Cardiac fibroblast (primary cell): ENCODE results near the gene NKD1.

ENCODE experiments used
- DNase-seq, 2 donors: peaks; one replicate each; pipeline versions ENCODE4 v3.0.0 to v3.0.0-alpha.2; 2010; ENCODE audit warnings: low read depth in 2 of 2
- H3K4me3 ChIP-seq, 2 donors: replicated peaks in 1 of 2; 1 replicate in 1 of 2; 2 replicates in 1 of 2; pipeline ENCODE4 v1.5.1; 2011; ENCODE audit warnings: low read depth in 2 of 2, low read length in 2 of 2, mild to moderate bottlenecking in 2 of 2, moderate library complexity in 1 of 2
- TF ChIP-seq, protein P1 (sequence below): IDR thresholded peaks from one replicate; pipeline ENCODE4 v1.5.1; 2011; ENCODE audit warnings: low read depth, mild to moderate bottlenecking, low read length, inconsistent platforms

NKD1 gene

DNA sequence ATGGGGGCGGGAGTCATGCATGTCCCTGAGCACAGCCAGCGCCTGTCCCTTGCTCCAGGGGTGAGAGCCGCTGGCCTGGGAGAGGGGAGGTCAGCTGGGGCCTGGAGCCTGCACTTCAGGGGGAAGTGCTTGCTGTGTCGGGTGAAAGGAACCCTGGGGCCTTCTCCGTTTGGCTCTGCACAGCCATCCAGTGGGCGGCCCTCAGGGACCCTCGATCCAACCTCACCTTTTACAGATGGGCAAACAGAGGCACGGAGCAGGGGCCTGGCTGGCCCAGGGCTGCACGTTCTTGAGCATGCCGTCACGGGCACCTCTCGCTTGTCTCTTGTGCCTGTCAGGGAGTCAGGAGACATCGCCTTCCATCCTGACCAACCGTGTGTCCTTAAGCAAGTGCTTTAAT lies 131.1 kb downstream of the NKD1 start:
- TF ChIP-seq, protein P1, sequence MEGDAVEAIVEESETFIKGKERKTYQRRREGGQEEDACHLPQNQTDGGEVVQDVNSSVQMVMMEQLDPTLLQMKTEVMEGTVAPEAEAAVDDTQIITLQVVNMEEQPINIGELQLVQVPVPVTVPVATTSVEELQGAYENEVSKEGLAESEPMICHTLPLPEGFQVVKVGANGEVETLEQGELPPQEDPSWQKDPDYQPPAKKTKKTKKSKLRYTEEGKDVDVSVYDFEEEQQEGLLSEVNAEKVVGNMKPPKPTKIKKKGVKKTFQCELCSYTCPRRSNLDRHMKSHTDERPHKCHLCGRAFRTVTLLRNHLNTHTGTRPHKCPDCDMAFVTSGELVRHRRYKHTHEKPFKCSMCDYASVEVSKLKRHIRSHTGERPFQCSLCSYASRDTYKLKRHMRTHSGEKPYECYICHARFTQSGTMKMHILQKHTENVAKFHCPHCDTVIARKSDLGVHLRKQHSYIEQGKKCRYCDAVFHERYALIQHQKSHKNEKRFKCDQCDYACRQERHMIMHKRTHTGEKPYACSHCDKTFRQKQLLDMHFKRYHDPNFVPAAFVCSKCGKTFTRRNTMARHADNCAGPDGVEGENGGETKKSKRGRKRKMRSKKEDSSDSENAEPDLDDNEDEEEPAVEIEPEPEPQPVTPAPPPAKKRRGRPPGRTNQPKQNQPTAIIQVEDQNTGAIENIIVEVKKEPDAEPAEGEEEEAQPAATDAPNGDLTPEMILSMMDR: no peak
- H3K4me3 ChIP-seq: no peak overlapping the region
- DNase-seq: no peak

DNA sequence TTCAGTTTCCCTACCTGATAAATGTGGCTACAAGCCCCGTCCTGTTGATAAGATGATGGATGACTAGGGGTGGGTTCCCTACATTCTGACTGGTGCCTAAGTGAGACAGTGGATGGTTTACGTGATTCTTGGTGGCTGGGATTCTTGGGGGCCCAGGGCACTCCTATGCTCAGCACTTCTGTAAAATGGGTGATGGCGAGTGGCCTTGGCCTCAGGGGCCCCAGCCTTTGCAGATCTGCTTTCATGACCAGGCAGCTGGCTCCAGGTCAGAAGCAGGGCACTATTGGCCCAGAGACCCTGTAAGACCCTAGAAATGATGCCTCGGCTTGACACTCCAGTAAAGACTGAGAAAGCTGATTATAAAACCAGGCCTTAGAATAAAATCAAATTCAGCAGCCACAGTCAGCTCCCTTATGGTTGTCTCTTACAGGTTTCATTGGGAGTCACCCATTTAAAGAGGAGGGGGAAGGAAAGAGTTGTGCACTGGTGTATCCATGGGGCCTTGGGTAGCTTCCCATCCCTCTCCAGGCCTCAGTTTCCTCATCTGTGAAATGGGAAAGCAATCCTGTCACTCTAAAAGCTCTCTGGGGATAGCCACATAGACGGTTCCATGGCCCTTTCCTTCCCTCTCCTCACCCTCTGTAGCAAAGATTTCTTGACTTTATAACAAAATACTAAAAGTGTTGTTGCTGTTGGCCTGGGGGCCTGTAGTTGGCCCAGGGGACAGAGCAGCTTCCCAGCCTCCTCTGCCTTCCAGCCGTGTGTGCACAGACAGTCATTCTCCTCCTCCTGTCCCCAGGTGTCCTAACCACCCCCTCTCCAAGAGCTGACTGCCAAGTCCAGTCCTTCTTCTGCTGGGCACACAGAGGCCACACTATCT lies 131.7 kb downstream of the NKD1 start:
- TF ChIP-seq, protein P1: no peak
- H3K4me3 ChIP-seq: no peak overlapping the region
- no peak for DNase-seq

DNA sequence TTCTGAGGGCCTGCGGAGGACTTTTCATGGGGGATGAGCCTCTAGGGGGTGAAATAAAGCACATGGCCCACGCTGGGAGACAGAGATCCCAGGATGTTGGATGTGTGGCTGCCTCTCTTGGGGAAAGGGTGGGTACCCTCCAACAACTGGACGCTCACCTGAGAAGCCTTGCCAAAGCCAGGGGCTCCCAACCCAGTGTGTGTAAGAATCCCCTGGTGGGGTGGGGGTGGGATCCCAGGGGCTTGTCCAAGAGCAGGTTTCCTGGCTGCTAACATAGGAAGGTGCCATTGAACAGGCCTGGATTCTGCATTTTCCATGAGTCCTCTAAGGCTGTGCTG lies 132.3 kb downstream of the NKD1 start:
- no peak overlapping the region for H3K4me3 ChIP-seq
- DNase-seq: no peak
- TF ChIP-seq, protein P1: no peak

DNA sequence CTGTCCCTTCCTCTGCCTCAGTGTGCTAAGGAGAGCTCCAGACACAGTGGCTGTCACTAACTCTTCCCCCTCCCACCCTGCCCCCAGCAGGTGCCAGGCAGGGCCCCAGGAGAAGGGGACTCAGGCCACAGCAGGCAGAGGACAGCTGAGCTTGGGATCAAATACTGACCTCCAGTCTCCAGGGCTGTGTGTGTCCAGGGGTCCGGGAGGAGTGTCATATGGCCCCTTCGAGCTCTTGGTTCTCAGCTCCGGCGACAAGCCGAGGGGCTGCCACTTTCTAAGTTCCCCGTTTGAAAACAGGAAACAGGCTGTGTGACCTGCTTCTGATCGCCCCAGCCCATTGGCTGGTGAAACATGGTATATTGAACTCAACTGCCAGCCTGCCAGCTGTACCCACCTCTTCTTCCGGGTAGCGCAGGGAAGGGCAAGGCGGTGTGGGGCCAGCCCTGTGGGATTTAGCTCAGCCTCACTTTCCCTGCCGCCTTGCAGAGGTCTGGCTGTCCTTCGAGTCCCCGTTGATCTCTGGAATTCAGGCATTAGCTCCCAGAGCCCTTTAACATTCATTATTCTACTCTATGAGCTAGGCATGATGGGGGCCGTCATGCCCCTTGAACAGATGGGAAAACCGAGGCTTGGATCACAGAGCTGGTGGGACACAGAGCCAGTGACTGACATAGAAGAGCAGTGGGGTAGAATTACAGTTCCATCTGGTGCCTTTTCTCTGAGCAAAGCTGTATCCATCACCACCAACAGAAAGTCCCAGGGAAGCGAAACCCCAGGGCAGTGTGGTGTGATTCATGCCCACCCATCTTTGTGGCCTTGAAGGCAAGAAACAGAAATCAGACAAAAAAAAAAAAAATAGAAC lies 133.1 kb downstream of the NKD1 start, which contains the start of gene SNX20:
Gene SNX20, minus strand, starts transcription at position 292 of the 865 bp plus-strand sequence. CDS start 3,786 bp downstream, outside the sequence.
- DNase-seq: no peak
- no peak within 1 kb of the TSS for H3K4me3 ChIP-seq
- TF ChIP-seq, protein P1: no peak

DNA sequence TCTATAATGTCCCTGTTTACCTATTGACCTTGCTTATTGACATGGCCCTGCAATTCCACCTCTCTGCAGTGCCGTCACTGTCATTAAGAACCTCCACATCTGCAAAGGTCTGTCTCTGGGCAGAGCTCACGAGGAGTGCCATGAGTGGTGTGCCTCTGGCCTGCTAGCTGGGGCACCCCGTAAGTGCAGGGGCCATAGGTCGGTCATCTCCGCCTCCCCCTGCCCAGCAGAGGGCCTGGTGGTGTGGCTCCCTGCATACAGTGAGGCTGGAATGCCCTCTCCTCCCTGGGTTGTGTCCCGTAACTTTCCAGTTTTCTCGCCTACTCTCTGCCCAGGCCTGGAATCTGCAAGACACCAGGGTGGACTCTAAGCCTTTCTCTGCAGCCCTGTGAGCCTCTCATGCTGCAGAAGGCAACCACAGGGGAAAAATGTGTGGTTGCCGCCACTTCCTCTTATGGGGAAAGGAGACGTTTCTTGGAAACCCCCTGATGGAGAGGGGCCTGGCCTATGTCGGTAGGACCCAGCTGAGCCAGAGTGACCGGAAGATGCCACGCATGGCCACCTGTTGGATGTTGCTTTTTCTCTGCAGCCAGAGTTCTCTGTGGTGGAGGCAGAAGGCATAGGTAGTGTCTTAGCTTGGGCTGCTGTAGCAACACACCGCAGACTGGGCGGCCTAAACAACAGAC lies 135.6 kb downstream of the NKD1 start:
- TF ChIP-seq, protein P1: no peak
- no peak overlapping the region for H3K4me3 ChIP-seq
- DNase-seq: no peak

DNA sequence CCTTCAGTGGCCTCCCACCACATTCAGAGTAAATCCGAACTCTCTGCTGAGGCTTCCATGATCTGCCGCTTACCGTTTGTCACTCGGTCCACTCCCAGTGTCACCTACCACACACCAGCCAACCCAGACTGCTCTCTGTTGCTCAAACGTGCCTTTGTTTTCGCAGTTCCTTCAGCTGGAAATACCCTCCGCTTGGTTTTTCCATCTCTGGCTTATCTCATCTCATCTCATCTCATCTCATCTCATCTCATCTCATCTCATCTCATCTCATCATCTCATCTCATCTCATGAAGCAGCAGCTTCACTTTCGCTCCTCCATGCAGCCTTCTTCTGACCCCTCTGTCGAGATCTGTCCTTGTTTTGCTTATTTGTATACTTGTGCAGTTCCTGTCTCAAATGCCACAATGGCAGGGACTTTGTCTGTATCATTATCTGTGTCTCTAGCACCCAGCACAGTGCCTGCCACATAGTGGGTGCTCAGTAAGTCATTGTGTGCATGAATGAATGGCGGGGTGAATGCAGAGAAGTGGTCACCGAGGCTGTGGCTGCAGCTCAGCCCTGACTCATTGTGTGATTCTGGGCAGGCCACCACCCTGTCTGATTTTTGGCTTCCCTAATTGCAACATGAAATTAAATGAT lies 136.7 kb downstream of the NKD1 start:
- TF ChIP-seq, protein P1: no peak
- no peak for DNase-seq
- H3K4me3 ChIP-seq: no peak overlapping the region
